ENCODE measurements around the gene TUBGCP3.

The TUBGCP3 gene

DNA sequence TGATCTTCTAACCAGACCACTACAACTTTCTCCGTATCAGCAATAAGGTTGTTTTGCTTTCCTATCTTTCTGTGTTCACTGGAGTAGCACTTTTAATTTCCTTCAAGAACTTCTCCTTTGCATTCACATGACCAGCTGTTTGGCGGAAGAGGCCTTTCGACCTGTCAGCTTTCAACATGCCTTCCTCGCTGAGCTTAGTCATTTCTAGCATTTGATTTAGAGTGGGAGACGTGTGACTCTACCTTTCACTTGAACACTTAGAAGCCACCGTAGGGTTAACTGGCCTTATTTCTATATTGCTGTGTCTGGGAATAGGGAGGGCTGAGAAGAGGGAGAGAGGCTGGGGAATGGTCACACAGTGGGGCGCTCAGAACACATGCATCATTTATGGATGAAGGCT, 104.7 kb downstream of the TUBGCP3 start:
- no peak for DNase-seq (ENCODE audit: low read depth)
- TF ChIP-seq CTCF (conservative IDR thresholded peaks at IDR 0.05; ENCODE audit: low read depth, low read length) = no peak
- H3K4me3 ChIP-seq (ENCODE audit: low read depth, low read length) = no peak overlapping the region

- H3K4me3 ChIP-seq (ENCODE audit: low read depth, low read length) = no peak overlapping the region
- no peak for TF ChIP-seq CTCF (conservative IDR thresholded peaks at IDR 0.05; ENCODE audit: low read depth, low read length)
- DNase-seq (ENCODE audit: low read depth) = no peak
These were observed 106.5 kb downstream of the TUBGCP3 start for GRCh38 chr13:112481458-112481857.

DNA sequence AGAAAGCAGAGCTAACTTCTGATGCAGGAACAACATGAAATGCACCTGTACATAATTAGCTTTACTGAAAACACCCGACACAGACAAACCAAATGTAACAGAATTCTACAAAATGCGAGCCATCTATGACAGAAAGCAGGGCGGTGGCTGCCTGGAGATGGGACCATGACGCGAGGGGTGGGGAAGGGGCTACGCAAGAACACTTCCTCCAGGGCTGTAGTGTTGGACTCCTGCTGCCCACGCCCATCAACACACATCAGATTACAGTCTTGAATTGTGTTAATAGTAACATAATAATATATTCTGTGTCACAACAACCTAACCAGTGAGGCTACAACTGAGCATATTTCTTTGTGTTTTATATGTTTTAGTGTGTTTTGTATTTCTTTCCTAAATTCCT, 108.6 kb downstream of the TUBGCP3 start:
- no peak for DNase-seq (ENCODE audit: low read depth)
- TF ChIP-seq CTCF (conservative IDR thresholded peaks at IDR 0.05; ENCODE audit: low read depth, low read length) = no peak
- H3K4me3 ChIP-seq (ENCODE audit: low read depth, low read length) = no peak overlapping the region

DNA sequence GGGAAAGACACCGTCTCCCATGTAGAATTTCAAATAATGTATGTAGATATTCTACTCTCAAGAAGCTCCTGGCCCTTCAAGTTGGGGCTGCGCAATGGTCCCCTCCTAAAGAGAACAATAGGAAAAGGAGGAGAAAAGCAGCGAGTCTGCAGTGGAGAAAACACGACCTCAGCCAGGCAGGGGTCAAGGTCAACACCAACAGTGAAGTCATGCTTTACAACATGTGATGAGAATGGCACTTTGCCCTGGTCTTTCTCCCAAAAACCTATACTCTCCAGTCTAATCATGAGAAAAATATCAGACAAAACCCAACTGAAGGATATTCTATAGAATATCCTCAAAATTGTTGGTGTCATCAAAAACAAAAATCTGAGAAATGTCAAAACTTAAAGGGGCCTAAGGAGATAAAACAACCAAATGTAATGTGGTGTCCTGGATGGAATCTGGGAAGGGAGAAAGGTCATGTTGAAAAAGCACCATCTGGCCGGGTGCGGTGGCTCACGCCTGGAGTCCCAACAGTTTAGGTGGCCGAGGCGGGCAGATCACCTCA, 110.8 kb downstream of the TUBGCP3 start:
- DNase-seq (ENCODE audit: low read depth) = no peak
- H3K4me3 ChIP-seq (ENCODE audit: low read depth, low read length) = no peak overlapping the region
- TF ChIP-seq CTCF (conservative IDR thresholded peaks at IDR 0.05; ENCODE audit: low read depth, low read length) = no peak

- no peak for DNase-seq (ENCODE audit: low read depth)
- H3K4me3 ChIP-seq (ENCODE audit: low read depth, low read length) = no peak overlapping the region
- no peak for TF ChIP-seq CTCF (conservative IDR thresholded peaks at IDR 0.05; ENCODE audit: low read depth, low read length)
These were observed 112.1 kb downstream of the TUBGCP3 start for GRCh38 chr13:112475889-112476288.

DNA sequence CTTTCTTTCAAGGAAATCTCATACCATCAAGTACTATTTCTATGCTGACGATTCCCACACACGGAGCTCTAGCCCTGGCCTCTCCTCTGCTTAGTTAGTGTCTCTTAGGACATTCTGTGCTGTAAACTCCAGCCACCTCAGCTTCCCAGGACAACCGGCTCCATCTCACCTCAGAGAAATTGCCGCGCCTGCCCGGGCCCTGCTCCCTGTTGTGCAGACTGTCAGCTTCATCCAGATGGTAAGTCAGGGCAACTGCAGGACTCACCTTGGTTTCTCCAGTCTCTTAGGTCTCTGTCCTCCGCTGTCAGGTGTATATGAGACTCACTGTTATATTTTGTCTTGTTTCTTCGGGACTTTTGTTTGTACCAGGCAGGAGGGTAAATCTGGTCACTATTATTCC, 113.1 kb downstream of the TUBGCP3 start:
- no peak overlapping the region for H3K4me3 ChIP-seq (ENCODE audit: low read depth, low read length)
- no peak for TF ChIP-seq CTCF (conservative IDR thresholded peaks at IDR 0.05; ENCODE audit: low read depth, low read length)
- DNase-seq (ENCODE audit: low read depth) = no peak

GRCh38 chr13:112473818-112474217, 114.1 kb downstream of the TUBGCP3 start:
- TF ChIP-seq CTCF (conservative IDR thresholded peaks at IDR 0.05; ENCODE audit: low read depth, low read length) = no peak
- no peak for DNase-seq (ENCODE audit: low read depth)
- H3K4me3 ChIP-seq (ENCODE audit: low read depth, low read length) = no peak overlapping the region
